Activated CD4-positive, alpha-beta T cell treated with anti-CD3 and anti-CD28 coated beads, Interleukin-2, amount 50 U/mL, for 48 hours (primary cell): Measurements from ENCODE around the gene SERINC5.
"Not testable (repeated sequence)": the region's sequence is repeated elsewhere in the genome, so short reads cannot be mapped to it uniquely, and the experiment has no call there.

ENCODE experiments used
- DNase-seq, 2 experiments: peaks; one replicate each; pipeline ENCODE4 v3.0.0-alpha.2; 2020

Gene SERINC5

DNA sequence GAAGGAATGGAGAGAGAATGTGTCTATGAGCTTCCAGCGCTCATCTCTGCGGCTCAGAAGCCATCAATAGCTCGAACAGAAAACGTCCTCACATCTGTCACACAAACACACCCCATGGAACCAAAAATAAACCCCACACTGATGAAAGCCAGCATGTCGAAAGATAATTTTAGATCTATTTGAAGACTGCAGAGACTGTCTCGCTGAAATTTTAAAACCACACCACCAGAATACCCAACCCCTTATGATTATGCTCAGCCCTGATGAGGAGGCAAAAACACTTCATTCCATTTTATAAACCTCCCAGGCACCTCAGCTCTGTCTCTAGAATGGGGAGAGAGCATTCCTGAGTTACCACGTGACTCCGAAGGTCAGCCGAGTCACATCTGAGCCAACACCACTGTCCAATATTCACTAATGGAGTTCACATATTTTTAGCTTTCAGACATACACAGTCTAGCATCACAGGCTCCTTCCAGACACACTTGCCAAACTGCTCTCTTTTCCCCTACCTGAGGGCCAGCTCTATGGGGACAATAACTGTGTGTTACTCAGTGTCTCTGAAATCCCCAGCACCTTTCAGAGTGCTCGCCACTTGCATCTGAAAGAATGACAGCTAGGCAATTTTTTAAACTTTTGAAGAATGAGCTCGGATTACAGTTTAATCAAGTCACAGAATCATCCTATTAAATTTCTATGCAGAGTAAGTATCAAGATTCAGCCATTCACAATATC is 63.2 kb downstream of the SERINC5 start:
- no peak for DNase-seq

DNA sequence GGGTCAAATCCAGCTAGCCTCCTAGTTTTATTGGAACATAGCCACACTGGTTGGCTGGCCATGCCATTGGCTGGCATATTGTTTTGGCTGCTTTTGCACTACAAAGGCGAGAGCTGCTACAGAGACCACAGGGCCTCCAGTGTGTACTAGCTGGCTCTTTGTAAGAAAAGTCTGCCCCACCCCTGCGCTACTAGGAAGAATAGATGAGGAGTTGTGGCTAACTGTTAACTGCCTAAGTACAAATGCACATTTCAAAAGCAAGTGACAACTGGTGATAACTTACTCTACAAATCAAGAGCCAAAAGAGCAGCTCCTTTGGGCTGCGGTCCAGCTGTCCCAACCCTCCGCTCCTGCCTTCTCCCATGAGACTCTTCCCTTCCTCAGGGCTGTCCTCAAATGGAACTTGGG is 63.9 kb downstream of the SERINC5 start:
- DNase-seq, result no peak

DNA sequence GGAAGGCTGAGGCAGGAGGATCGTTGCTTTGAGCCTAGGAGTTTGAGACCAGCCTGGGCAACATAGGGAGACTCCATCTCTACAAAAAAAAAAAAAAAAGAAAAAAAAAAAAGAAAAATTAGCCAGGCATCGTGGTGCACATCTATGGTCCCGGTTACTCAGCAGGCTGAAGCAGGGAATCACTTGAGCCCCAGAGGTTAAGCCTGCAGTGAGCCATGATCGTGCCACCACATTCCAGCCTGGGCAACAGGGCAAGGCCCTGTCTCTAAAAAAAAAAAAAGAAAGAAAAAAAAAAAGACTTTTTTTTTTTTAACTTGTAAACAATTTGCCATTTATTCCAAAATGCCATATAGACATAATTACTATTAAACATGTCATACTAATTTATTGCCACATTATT is 64.5 kb downstream of the SERINC5 start:
- no peak for DNase-seq

DNA sequence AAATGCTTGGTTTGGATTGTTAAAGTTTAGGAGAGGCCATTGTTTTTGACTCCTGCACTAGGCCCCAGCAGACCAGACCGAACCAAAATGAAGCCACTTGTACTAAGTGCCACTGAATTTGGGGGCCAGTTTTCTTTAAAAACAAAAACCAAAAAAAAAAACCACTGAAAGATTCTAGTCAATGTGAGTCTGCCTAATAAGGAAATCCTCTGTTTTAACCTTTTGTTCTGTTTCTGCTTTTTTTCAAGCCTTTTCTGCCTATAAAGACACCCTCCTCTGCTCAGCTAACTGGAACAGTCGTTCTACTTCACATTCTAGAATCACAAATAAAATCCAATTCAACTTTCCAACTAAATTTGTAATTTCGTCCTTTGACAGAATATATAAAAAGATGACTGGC is 64.9 kb downstream of the SERINC5 start:
- no peak for DNase-seq

DNA sequence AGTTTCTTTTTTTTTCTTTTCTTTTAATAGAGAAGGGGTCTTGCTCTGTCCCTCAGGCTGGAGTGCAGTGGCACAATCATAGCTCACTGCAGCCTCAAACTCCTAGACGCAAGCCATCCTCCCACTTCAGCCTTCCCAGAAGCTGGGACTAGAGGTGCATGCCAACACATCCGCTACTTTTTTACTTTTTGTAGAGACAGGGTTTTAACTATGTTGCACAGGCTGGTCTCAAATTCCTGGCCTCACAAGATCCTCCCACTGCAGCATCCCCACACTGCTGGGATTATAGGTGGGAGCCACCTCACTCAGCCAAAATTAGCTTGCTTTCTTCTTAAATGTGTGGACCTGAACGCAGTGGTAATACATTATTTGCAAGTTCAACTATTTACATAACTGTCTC is 66.1 kb downstream of the SERINC5 start:
- DNase-seq, result no peak

DNA sequence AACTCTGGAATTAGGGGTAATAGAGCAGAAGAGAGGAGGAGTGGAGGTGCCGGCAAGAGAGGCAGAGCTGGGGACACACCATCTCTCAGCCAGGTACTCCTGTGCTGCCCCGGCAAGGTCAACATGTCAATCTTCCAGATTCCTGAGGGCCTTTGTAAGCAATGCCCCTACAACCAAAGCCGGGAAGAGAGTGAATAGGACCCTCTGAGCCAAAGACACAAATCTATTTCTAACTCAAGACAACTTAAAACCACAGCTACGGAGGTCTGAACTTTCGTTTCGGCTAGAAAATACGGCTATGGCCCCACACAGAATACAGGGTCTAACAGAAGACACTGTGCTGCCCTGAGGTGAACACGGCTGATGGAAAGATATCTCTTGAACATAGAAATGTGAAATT is 66.6 kb downstream of the SERINC5 start:
- DNase-seq, result no peak

DNA sequence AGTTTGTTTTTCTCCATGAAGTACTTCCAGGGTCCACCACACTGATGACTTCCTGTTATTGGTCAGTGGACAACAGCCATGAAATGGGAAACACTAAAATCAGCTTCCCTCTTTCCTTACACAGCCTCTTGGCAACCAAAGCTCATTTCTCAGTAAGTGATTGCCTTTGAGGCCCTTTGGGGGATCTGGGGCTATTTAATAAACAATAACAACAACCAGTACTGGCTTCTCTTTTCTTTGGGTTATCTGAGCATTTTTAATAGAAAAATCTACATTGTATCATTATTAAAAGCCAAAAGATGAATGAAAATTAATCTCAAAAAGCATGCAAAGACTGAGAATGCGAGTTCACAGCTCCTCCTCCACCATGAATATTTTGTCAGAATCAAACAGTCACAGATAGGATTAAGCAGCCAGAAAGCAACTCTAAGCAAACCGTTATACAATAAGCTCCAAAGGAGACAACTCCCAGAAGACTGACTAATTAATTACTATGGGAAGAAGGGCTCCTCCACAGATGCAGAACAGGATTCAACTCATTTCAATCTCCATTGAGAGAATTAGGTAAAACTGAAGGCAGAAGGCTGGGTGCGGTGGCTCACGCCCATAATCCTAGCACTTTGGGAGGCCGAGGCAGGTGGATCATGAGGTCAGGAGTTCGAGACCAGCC is 68.3 kb downstream of the SERINC5 start:
- DNase-seq, result no peak

DNA sequence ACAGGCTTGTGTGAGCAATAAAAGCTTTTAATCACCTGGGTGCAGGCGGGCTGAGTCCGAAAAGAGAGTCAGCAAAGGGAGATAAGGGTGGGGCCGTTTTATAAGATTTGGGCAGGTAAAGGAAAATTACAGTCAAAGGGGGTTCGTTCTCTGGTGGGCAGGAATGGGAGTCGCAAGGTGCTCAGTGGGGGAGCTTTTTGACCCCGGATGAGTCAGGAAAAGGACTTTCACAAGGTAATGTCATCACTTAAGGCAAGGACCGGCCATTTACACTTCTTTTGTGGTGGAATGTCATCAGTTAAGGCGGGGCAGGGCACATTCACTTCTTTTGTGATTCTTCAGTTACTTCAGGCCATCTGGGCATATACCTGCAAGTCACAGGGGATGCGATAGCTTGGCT is 70.3 kb downstream of the SERINC5 start:
- not testable (repeated sequence) for DNase-seq

DNA sequence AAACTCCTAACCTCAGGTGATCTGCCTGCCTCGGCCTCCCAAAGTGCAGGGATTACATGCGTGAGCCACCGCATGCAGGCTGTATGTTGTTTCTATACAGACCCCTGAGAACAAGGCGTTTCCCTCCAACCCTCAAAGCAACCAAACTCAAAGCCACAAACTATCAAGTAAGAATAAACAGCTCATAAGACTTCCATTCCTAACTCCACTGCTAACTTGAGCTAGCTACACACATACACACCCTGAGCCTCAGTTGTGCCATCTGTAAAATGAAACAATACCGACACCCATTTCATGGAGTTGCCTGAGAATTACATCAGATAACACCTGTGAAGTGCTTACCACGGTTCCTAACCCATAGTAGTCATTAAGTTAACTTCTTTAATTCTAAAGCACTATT is 70.8 kb downstream of the SERINC5 start:
- DNase-seq, result no peak

DNA sequence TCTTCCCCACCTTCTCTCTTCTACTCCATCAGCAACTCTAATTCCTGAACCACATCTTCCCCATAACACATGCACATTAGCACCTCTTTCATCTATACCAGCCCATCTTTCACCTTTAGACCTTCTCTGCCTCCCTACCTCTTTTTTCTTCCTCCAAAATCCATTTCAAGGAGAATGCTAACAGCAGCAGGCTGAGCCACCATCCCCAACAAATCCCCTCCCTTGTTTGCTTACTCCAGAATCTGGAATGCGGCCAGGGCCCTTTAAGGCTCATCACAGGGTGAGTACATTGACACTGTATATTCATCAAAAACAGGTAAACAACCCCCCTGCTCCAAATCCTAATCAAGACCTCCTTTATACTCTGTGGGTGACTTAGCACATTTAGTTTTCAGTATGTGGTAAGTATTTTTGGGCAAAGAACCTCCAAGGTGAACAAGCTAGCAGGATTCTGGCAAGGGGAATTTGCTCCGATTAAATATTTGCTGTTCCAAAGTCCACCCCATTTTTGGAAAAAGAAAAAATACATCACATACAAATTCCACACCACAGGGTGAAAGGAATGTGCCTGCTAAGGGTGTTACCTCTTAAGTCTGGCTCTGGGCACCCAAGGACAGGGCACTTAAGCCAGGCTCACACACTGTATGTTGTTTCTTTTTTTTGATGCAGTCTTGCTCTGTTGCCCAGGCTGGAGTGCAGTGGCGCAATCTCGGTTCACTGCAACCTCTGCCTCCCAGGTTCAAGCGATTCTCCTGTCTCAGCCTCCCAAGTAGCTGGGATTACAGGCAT is 71.4 kb downstream of the SERINC5 start:
- DNase-seq, result no peak

DNA sequence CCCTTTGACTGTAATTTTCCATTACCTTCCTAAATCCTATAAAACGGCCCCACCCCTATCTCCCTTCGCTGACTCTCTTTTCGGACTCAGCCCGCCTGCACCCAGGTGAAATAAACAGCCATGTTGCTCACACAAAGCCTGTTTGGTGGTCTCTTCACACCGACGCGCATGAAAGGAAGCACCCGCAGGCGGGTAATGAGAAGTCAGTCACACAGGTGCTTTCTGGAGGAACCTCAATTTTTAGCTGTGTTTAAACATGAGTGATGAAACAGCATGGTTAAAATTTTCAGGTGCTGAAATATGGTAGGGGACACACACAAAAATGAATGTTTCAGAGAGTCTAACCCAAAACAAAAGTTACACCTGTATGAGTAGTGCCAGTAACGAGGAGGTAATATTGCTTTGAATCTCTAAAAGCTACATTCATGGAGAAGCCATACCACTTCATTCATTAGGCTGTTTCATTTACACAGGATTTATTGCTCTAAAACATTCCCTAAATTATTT is 72.1 kb downstream of the SERINC5 start:
- DNase-seq, result not testable (repeated sequence)

DNA sequence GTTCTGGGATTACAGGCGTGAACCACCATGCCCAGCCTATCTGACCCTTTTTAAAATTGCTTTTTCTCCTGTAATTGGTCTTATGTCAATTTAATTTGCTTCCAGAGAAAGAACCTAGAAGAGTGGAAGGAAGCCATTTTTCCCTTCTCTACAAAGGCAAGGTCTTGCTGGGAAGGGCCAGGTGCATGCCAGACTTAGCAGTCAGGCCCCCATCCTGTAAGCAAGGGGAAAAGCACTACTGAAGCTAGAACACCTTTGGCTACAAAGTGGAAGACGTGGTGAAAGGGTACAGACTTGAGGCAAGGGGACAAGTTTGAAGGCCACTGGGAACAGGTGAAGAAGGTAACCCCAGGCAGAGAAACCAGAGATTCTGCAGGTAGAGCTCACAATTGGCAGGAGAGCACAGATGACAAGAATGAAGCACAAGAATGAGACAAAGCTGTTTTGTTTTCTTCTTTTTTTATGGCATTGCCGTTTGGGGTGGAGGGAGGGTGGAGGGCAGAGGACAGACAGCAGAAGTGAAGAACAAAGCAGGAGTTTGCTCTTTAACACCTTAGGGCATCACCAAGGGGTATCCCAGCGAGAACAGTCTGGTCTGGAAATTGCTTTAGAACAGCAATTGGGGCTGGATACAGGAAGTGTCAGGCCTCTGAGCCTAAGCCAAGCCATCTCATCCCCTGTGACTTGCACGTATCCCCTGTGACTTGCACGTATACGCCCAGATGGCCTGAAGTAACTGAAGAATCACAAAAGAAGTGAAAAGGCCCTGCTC is 72.9 kb downstream of the SERINC5 start:
- no peak for DNase-seq

DNA sequence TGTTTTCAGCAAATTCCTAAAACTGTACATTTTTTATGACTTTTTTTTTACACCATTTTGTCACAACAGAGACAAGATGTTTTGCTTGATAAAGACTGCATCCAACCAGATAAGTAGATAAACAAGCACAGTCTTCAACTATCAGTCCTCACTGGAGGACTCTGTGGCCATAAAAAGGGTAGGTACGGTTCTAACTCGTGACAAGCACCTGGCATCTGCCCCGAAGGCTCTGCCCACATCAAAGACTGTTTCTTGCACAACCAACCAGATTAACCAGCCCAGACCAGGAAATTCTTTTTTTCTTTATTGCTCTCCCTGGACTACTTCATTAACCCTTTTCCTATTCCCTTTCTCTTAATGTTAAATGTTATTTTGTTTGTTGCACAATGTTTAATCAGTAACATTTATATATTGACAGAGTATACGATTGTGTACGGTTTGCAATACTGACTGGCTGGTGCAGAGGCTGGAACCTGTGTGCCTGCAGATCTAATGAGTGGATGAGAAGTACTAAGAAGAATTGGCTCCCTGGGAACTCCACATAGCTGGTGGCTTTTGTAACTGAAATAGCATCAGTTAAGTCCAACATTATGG is 74.1 kb downstream of the SERINC5 start:
- DNase-seq, result no peak

DNA sequence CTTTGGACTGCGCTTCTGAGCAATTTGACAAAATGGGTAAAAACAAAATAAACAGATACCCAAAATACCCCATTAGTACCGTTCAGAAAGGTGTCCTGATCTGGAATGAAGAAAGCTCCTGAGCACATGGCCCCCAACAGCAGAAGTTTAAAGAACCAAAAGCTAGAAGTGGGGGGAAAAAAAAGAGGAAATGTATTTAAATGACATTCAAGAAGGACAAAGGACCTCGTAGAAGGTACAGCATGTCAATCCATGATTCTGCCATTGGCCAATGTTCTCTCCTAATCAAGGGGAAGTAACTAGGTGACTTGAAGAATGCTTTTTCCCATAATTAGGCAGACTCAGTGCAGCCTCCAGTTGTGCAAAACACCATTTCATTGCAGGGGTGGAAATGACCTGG is 78.6 kb downstream of the SERINC5 start:
- no peak for DNase-seq

DNA sequence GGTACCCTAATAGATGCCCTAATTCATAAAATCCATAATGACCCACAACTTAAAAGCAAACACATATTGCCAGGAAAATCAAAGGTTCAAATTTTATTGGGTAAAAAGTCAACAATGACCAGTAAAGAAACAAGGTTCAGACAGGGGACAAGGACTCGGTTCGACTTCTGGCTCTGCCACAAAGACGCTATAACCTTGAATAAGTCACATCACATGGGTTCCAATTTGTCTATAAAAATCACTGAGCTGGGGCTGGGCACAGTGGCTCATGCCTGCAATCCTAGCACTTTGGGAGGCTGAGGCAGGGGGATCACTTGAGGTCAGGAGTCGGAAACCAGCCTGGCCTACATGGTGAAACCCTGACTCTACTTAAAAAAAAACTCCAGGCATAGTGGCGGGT is 80.5 kb downstream of the SERINC5 start:
- no peak for DNase-seq

DNA sequence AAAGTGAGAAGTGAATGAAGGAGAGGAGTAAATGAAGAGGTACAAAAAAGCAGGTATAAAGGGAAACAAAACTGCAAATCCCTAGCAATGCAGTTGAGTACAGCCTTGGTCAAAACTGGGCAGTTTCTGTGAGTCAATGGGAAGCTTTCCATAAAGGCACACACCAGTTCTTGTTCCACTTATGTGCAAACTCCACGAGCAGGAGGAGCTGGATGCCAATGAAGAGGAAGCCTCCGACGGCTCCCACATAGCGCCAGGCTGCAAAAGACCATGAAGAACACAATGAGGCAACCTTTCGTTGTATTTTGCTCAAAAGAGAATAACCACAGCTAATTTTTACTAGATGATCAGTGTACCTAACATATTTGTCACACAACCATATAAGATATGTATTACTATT is 81.1 kb downstream of the SERINC5 start:
- no peak for DNase-seq

DNA sequence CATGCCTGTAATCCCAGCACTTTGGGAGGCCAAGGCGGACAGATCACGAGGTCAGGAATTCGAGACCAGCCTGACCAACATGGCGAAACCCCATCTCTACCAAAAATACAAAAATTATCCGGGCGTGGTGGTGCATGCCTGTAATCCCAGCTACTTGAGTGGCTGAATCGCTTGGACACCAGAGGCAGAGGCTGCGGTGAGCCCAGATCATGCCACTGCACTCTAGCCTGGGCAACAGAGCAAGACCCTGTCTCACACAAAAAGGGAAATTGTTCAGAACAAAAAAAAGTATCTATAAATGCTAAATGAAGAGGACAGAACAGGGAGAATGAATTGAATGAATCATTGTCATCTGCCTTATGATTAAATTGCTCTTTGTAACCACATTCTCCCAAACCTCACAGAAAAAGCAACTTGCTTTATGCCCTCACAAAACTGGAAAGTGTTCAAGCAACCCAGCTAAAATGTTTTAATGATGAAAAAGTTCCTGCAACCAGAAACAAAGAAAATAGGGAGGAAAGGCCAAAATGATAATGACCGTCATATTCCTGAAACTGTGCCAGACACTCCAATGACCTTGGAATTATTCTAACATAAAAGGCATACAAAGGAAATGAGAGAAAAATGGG is 83.7 kb downstream of the SERINC5 start:
- DNase-seq, result no peak

DNA sequence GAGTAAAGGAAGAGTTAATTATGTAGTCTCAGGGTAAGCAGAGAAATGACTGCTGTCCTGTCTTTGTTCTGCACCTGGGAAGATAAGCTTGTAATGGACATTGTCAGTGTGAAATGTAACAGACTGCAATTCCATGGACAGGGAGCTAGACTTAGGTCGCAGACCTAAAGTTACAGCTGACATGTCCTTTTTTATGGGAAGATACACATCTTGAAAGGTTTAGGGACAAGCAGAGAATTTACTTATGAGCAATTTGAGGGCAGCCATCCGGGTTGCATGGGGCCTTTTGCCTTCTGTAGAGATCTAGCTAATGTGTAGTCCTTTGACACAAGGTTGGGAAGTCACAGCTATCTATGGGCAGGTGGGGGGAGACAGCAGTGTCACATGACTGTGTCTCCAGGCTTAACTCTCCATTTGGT is 85.7 kb downstream of the SERINC5 start:
- no peak for DNase-seq

DNA sequence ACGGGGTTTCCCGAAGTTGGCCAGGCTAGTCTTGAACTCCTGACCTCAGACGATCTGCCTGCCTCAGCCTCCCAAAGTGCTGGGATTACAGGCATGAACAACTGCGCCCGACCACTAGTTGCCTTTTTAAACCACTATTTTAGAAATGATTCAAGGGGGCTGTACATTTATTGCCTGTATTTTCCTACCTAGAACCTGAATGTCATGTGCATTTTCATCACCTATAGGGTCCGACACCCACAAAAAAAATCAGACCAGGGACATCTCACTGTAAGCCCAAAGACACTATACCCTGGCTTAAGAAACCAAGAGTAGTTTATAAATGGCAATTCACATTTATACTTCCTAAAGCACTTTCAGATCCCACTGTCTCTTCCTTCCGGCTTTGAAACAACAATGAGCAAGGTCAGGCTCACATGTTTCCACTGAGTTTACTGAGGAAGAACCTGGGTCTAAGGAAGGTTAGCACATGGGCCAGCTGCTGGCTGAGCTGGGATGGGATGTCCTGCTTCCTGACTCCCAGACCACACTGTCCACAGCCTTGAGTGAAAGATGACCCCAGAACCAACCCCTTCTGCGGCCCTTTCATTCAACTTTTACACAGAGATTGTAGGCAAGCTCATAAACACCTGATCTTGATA is 87.3 kb downstream of the SERINC5 start:
- DNase-seq, result no peak

DNA sequence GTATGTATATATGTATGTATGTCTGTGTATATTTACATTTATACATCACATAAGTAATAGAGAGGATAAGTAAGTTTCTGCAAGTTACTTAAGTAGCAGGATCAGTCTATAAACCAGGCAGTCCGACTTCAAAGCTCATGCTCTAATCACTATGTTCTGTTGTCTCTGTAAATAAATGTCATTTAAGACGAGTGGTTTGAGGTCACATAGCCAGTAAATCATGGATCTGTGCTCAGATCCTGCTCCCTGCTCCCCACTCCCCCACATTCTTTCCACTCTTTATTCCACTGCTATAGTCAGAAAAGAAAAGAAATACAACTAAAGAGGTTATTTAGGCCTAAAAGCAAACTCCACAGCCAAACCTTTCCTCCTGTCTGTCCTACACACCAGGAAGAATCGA is 90.4 kb downstream of the SERINC5 start:
- no peak for DNase-seq

DNA sequence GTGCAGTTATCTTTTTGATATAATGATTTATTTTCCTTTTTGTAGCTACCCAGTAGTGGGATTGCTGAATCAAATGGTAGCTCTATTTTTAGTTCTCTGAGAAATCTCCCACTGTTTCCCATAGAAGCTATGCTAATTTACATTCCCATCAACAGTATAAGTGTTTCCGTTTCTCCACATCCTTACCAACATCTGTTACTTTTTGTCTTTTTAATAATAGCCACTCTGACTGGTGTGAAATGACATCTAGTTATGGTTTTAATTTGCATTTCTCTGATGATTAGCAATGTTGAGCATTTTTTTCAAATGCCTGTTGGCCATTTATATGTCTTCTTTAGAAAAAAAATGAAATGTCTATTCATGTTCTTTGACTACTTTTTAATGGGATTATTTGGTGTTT is 94.7 kb downstream of the SERINC5 start:
- no peak for DNase-seq

DNA sequence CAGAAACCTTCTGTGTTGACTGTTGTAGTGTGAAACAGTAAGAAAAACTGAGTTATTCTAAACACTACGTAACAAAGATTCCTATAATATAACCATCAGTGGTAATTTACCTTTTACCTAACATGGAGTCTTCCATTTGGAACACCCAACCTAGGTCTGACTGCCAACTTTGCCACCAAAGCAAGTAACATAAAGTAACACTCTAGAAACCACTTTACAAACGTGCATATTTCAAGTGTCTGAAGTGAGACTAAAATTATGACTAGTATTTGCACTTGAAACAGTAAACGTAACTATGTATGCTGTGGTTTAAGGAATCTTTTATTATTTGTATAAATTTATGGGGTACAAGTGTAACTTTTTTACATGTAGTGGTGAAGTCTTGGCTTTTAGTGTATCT is 95.6 kb downstream of the SERINC5 start:
- DNase-seq, result no peak
